C4-2B (cell line): ENCODE data around the gene PDE8B.

ENCODE experiments used
- ZFX ChIP-seq: fragments of 450-650 bp; IDR thresholded peaks from 2 replicates; pipeline ENCODE4 v1.6.1; 2017
- TF ChIP-seq, protein P1 (sequence below): fragments of 450-650 bp; conservative IDR thresholded peaks from 2 replicates; pipeline ENCODE4 v1.5.1; 2017; ENCODE audit warnings: mild to moderate bottlenecking

DNA sequence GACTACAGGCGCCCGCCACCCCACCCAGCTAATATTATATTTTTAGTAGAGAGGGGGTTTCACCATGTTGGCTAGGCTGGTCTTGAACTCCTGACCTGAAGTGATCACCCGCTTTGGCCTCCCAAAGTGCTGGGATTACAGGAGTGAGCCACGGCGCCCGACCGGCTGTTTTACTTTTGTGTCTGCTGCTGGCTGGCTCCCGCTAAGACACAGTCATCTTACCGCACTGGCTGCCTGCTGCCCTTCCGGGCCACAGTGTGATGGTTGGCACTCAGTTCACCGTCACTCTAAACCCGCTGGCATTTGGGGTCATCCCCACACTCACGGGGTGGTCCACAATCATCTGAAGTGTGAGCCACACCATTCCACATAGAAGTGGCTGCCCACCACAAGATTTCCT, 188.0 kb downstream of the PDE8B start:
- TF ChIP-seq, protein P1, sequence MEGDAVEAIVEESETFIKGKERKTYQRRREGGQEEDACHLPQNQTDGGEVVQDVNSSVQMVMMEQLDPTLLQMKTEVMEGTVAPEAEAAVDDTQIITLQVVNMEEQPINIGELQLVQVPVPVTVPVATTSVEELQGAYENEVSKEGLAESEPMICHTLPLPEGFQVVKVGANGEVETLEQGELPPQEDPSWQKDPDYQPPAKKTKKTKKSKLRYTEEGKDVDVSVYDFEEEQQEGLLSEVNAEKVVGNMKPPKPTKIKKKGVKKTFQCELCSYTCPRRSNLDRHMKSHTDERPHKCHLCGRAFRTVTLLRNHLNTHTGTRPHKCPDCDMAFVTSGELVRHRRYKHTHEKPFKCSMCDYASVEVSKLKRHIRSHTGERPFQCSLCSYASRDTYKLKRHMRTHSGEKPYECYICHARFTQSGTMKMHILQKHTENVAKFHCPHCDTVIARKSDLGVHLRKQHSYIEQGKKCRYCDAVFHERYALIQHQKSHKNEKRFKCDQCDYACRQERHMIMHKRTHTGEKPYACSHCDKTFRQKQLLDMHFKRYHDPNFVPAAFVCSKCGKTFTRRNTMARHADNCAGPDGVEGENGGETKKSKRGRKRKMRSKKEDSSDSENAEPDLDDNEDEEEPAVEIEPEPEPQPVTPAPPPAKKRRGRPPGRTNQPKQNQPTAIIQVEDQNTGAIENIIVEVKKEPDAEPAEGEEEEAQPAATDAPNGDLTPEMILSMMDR: no peak
- TF ChIP-seq ZFX: no peak
